ENCODE results near the gene SLC47A1. TPM values are rescaled to one million over a fixed set of nuclear protein-coding genes. Genes with fewer than 3 reads are reported as not detected.

Gene SLC47A1
- total RNA-seq, 1 donor from 2014 or later, result 0.64 TPM

- no peaks in the 10 kb centered on the region for H3K36me3 ChIP-seq
- H3K4me1 ChIP-seq, result no peaks in the 10 kb centered on the region
- no peak overlapping the region for H3K27ac ChIP-seq
- DNase-seq (ENCODE audit: low spot score in 2 of 2), result no peak
- H3K27me3 ChIP-seq, result no peaks in the 10 kb centered on the region
- peaks cover 0 to 4% of the 10 kb centered on the region in 2 donors for H3K9me3 ChIP-seq
- intact Hi-C loops (cut with DNase I), result no loop called here
- H3K4me3 ChIP-seq, result no peak overlapping the region
- TF ChIP-seq CTCF (IDR thresholded peaks at IDR 0.05), result no peak
Observed at GRCh38 chr17:19626079-19626478, 92.4 kb downstream of the SLC47A1 start.

Other genes starting within 250 kb of the SLC47A1 start
- 49.1 TPM for gene B9D1, start 171.1 kb upstream of the SLC47A1 start, total RNA-seq
- 146 TPM for gene MAPK7, start 155.4 kb upstream of the SLC47A1 start, total RNA-seq
- gene MFAP4, start 146.7 kb upstream of the SLC47A1 start, total RNA-seq, result 280 TPM
- 0.53 TPM for gene RNF112, start 122.6 kb upstream of the SLC47A1 start, total RNA-seq
- 189 TPM for gene ALDH3A2, start 114.9 kb downstream of the SLC47A1 start, total RNA-seq
- gene SLC47A2, start 182.7 kb downstream of the SLC47A1 start, total RNA-seq, result not detected
- gene ALDH3A1, start 214.4 kb downstream of the SLC47A1 start, total RNA-seq, result 14.4 TPM

Measured in ascending aorta (tissue), 2 donors.